ENCODE data around the gene NISCH. TPM values are rescaled to one million over a fixed set of nuclear protein-coding genes. Genes with fewer than 3 reads are reported as not detected.

The NISCH gene
- total RNA-seq, 1 donor from 2014 or later: 89.5 TPM

DNA sequence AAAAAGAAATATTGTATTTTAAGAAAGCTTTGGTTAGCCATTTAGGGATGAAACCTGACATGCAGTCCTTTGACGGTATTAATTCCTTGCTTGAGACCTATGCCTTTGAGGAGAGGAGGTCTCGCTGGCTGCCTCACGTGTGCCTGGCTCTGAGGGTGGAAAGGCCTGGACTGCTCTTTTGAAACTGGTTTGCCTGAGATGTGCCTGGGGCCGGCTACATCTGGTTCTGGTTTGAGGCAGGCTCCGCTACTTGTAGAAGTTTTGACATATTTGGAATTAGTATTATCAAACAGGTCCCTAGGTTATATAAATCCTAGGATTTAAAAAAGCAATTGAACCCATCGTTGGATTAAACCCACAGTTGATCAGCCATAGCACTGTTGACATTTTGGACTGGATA, 6.5 kb downstream of the NISCH start:
- no peak overlapping the region for H3K27ac Mint-ChIP-seq
- H3K36me3 Mint-ChIP-seq (ENCODE audit: low read depth): peaks cover 66% of the 10 kb centered on the region

DNA sequence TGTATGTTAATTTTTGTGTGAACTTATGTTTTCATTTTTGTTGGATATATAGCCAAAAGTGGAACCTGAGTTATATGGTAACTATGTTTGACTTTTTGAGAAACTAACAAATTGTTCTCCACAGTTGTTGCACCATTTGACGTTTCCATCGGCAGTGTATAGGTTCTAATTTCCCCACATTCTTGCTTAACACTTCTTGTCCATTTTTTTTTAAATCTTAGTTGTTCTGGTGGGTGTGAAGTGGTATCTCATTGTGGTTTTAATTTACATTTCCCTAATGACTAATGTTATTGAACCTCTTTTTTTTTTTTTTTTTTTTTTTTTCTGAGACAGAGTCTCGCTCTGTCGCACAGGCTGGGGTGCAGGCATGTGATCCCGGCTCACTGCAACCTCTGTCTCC, 8.0 kb downstream of the NISCH start:
- H3K4me3 Mint-ChIP-seq: no peak overlapping the region
- intact Hi-C loops (cut with micrococcal nuclease): no loop called here
- peaks cover 10% of the 10 kb centered on the region for H3K4me1 Mint-ChIP-seq
- H3K27me3 Mint-ChIP-seq: no peaks in the 10 kb centered on the region
- no peaks in the 10 kb centered on the region for H3K9me3 Mint-ChIP-seq
- ChIA-PET CTCF (no interaction called here), POLR2A (no interaction called here)
- peaks cover 57% of the 10 kb centered on the region for H3K36me3 Mint-ChIP-seq (ENCODE audit: low read depth)
- H3K27ac Mint-ChIP-seq: no peak overlapping the region
- TF ChIP-seq, protein P1, sequence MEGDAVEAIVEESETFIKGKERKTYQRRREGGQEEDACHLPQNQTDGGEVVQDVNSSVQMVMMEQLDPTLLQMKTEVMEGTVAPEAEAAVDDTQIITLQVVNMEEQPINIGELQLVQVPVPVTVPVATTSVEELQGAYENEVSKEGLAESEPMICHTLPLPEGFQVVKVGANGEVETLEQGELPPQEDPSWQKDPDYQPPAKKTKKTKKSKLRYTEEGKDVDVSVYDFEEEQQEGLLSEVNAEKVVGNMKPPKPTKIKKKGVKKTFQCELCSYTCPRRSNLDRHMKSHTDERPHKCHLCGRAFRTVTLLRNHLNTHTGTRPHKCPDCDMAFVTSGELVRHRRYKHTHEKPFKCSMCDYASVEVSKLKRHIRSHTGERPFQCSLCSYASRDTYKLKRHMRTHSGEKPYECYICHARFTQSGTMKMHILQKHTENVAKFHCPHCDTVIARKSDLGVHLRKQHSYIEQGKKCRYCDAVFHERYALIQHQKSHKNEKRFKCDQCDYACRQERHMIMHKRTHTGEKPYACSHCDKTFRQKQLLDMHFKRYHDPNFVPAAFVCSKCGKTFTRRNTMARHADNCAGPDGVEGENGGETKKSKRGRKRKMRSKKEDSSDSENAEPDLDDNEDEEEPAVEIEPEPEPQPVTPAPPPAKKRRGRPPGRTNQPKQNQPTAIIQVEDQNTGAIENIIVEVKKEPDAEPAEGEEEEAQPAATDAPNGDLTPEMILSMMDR (IDR thresholded peaks at IDR 0.05): no peak
- DNase-seq (no peak), ATAC-seq (ENCODE audit: low read depth) (no peak)

More for the DNA sequence above, 6.5 kb downstream of the NISCH start:
- ATAC-seq (ENCODE audit: low read depth) (no peak), DNase-seq (no peak)
- ChIA-PET POLR2A (interaction anchor here (0.5 kb wide), 1 partner anchor 129 kb away, joined by 7 read pairs; no protein-coding TSS in a partner anchor), CTCF (no interaction called here)
- Mint-ChIP-seq H3K4me1 (peaks cover 23% of the 10 kb centered on the region), H3K4me3 (no peak overlapping the region), H3K9me3 (no peaks in the 10 kb centered on the region), H3K27me3 (no peaks in the 10 kb centered on the region)
- intact Hi-C loops (cut with micrococcal nuclease): no loop called here
- TF ChIP-seq, protein P1 (IDR thresholded peaks at IDR 0.05): no peak

DNA sequence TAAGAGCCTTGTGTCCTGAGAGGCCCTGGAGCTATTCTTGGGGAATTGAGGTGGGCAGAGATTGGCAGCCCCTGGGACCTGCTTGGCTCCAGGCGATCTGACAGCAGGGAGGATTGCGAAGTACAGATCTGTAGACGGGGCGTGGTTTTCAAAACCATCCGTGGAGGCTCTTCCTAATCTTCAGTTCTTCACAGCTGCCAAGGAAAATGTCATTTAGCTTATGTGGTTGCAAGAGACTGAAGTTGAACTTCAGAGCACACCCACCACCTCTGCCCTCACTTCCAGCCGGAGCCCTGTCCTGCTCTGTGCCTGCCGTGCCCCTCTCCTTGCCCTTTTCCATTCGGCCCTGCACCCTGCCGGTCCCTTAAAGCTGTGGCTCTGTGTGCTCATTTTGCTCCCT, 12.9 kb downstream of the NISCH start:
- Mint-ChIP-seq H3K27me3 (no peaks in the 10 kb centered on the region), H3K36me3 (ENCODE audit: low read depth) (peaks cover 51% of the 10 kb centered on the region), H3K27ac (no peak overlapping the region), H3K9me3 (no peaks in the 10 kb centered on the region), H3K4me3 (no peak overlapping the region), H3K4me1 (peaks cover 2% of the 10 kb centered on the region)
- TF ChIP-seq, protein P1 (IDR thresholded peaks at IDR 0.05): no peak
- ChIA-PET CTCF (no interaction called here), POLR2A (no interaction called here)
- ATAC-seq (ENCODE audit: low read depth) (no peak), DNase-seq (no peak)
- intact Hi-C loops (cut with micrococcal nuclease): no loop called here

DNA sequence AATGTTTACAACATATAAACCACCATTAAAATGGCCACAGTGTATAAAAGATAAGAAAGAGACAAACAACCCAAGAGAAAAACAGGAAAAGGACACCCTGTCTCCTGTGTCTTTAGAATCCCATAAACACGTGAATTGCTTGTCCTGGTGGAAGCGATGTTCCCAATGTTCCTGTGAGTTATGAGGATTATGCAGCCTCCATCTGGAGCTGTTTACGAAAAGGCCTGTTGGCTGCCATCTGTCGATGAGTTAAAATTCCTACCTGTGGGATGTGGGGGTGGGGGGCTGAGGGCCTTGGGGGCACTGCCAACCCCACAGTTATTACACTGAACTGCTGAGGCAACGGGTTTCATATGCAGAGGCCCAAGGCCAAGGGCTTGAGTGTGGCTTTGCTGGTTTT, 13.6 kb downstream of the NISCH start:
- DNase-seq (no peak), ATAC-seq (ENCODE audit: low read depth) (no peak)
- intact Hi-C loops (cut with micrococcal nuclease): no loop called here
- H3K27ac Mint-ChIP-seq: no peak overlapping the region
- ChIA-PET POLR2A (no interaction called here), CTCF (no interaction called here)
- H3K9me3 Mint-ChIP-seq: no peaks in the 10 kb centered on the region
- H3K4me3 Mint-ChIP-seq: no peak overlapping the region
- H3K27me3 Mint-ChIP-seq: no peaks in the 10 kb centered on the region
- TF ChIP-seq, protein P1 (IDR thresholded peaks at IDR 0.05): no peak
- H3K36me3 Mint-ChIP-seq (ENCODE audit: low read depth): peaks cover 56% of the 10 kb centered on the region
- no peaks in the 10 kb centered on the region for H3K4me1 Mint-ChIP-seq

DNA sequence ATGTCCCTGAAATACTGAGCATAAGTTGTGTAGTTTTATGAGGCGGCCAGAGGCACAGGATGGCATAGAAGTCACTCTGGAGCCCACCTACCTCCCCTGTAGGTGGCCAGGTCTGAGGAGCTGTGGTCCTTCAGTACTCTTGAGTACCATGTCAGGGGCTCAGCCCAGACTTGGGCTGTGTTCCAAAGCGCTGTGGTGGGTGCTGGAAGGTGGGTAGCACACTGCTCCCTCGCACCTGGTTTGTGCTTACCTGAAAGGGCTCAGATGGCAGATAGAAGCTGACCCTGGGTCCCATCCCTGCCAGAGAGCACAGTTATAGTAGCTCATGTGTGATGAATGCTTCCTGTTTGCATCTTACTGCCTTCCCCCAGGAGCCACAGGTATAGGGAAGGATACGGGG, 15.5 kb downstream of the NISCH start:
- no peaks in the 10 kb centered on the region for H3K9me3 Mint-ChIP-seq
- TF ChIP-seq, protein P1 (IDR thresholded peaks at IDR 0.05): no peak
- no peak overlapping the region for H3K27ac Mint-ChIP-seq
- ATAC-seq (ENCODE audit: low read depth) (no peak), DNase-seq (no peak)
- no peak overlapping the region for H3K4me3 Mint-ChIP-seq
- POLR2A ChIA-PET: interaction anchor here (0.6 kb wide), 1 partner anchor 335 kb away, joined by 5 read pairs; no protein-coding TSS in a partner anchor
- H3K4me1 Mint-ChIP-seq: no peaks in the 10 kb centered on the region
- CTCF ChIA-PET: no interaction called here
- H3K27me3 Mint-ChIP-seq: no peaks in the 10 kb centered on the region
- H3K36me3 Mint-ChIP-seq (ENCODE audit: low read depth): peaks cover 64% of the 10 kb centered on the region
- intact Hi-C loops (cut with micrococcal nuclease): no loop called here
